ENCODE data around the gene GUCD1. TPM values are rescaled to one million over a fixed set of nuclear protein-coding genes. Genes with fewer than 3 reads are reported as not detected.
A peak's percentile ranks its signal among the peaks of the same experiment; 100 is the strongest.

Gene GUCD1
- total and polyA plus RNA-seq, 7 donors, result 85.6 to 301 (median 98.6) TPM

GRCh38 chr22:24503843-24504338, 51.0 kb downstream of the GUCD1 start:
- DNase-seq, result no peak
- no peaks in the 10 kb centered on the region for H3K27me3 ChIP-seq
- H3K27ac ChIP-seq, result no peak overlapping the region
- H3K4me1 ChIP-seq, result no peaks in the 10 kb centered on the region
- no peaks in the 10 kb centered on the region for H3K36me3 ChIP-seq
- intact Hi-C loops (cut with DNase I), result loop anchor here (2.0 kb wide), 1 partner anchor 81 kb away; no protein-coding TSS in a partner anchor
- WGBS, 2 donors, result 83 to 94% methylated on average over 5 of the region's 5 CpGs
- H3K4me3 ChIP-seq, result no peak overlapping the region
- H3K9me3 ChIP-seq, result no peaks in the 10 kb centered on the region
- TF ChIP-seq POLR2A (IDR thresholded peaks at IDR 0.05) (no peak), CTCF (IDR thresholded peaks at IDR 0.05) (no peak), EP300 (IDR thresholded peaks at IDR 0.05) (no peak), POLR2AphosphoS5 (IDR thresholded peaks at IDR 0.05) (no peak)

- no peak for DNase-seq
- Histone ChIP-seq H3K4me1 (no peaks in the 10 kb centered on the region), H3K27ac (no peak overlapping the region), H3K27me3 (no peaks in the 10 kb centered on the region), H3K9me3 (no peaks in the 10 kb centered on the region), H3K36me3 (no peaks in the 10 kb centered on the region), H3K4me3 (no peak overlapping the region)
- intact Hi-C loops (cut with DNase I), result loop anchor here (2.0 kb wide), 1 partner anchor 80 kb away; no protein-coding TSS in a partner anchor
- peak; percentile 16 to 55 (median 44) for TF ChIP-seq CTCF (IDR thresholded peaks at IDR 0.05)
- no peak for TF ChIP-seq EP300 (IDR thresholded peaks at IDR 0.05)
- TF ChIP-seq POLR2A (IDR thresholded peaks at IDR 0.05), result no peak
- WGBS, 2 donors, result 76 to 82% methylated on average over 7 of the region's 7 CpGs
Measured at GRCh38 chr22:24503137-24503842, 51.6 kb downstream of the GUCD1 start.

- intact Hi-C loops (cut with DNase I), result loop anchor here (2.0 kb wide), 1 partner anchor 80 kb away; no protein-coding TSS in a partner anchor
- 95 to 96% methylated on average over 1 of the region's 1 CpG for WGBS, 2 donors
- Histone ChIP-seq H3K36me3 (no peaks in the 10 kb centered on the region), H3K27me3 (no peaks in the 10 kb centered on the region), H3K9me3 (no peaks in the 10 kb centered on the region), H3K4me3 (no peak overlapping the region), H3K27ac (no peak overlapping the region), H3K4me1 (no peaks in the 10 kb centered on the region)
- TF ChIP-seq CTCF (IDR thresholded peaks at IDR 0.05), result no peak
- no peak for TF ChIP-seq POLR2AphosphoS5 (IDR thresholded peaks at IDR 0.05)
- no peak for TF ChIP-seq POLR2A (IDR thresholded peaks at IDR 0.05)
- no peak for TF ChIP-seq EP300 (IDR thresholded peaks at IDR 0.05)
- no peak for DNase-seq
Measured at GRCh38 chr22:24502541-24502940, 52.4 kb downstream of the GUCD1 start.

GRCh38 chr22:24502034-24502433, 52.9 kb downstream of the GUCD1 start:
- Histone ChIP-seq H3K4me1 (no peaks in the 10 kb centered on the region), H3K4me3 (no peak overlapping the region), H3K27me3 (no peaks in the 10 kb centered on the region), H3K9me3 (no peaks in the 10 kb centered on the region), H3K27ac (no peak overlapping the region), H3K36me3 (no peaks in the 10 kb centered on the region)
- DNase-seq, result no peak
- intact Hi-C loops (cut with DNase I), result loop anchor here (2.0 kb wide), 1 partner anchor 79 kb away; no protein-coding TSS in a partner anchor
- no peak for TF ChIP-seq POLR2AphosphoS5 (IDR thresholded peaks at IDR 0.05)
- TF ChIP-seq EP300 (IDR thresholded peaks at IDR 0.05), result no peak
- TF ChIP-seq CTCF (IDR thresholded peaks at IDR 0.05), result no peak
- WGBS, 2 donors, result 38 to 73% methylated on average over 7 of the region's 7 CpGs
